Activated B cell treated with CpG ODN at 0.5 μM for 24 hours (primary cell): ENCODE data around the gene NT5C3B. TPM values are rescaled to one million over a fixed set of nuclear protein-coding genes. Genes with fewer than 3 reads are reported as not detected.

ENCODE experiments used
- ATAC-seq: fragments of 200-7000 bp; cut with Tn5 transposase; one replicate; pipeline ENCODE4 v1.10.0; 2021; ENCODE audit warnings: low read depth, mild to moderate bottlenecking, moderate library complexity
- CTCF ChIA-PET: fragments of 350-600 bp; sonication (Branson Sonifier 250); formaldehyde crosslinking; loops from one replicate; lab custom pipeline; 2021; ENCODE audit warnings: antibody characterized with exemption; lab: Charles Lee
- POLR2A ChIA-PET: fragments of 350-600 bp; sonication (Branson Sonifier 250); formaldehyde crosslinking; loops from one replicate; lab custom pipeline; 2021; ENCODE audit warnings: antibody characterized with exemption; lab: Charles Lee
- DNase-seq: peaks from one replicate; pipeline ENCODE4 v3.0.0; 2022
- H3K27ac Mint-ChIP-seq: one replicate; pipeline ENCODE4 v1.8.0; 2020; ENCODE audit warnings: mixed read lengths
- H3K27me3 Mint-ChIP-seq: one replicate; pipeline ENCODE4 v1.8.0; 2021; ENCODE audit warnings: mixed read lengths
- H3K36me3 Mint-ChIP-seq: one replicate; pipeline ENCODE4 v1.8.0; 2021; ENCODE audit warnings: low read depth, mixed read lengths
- H3K4me1 Mint-ChIP-seq: one replicate; pipeline ENCODE4 v1.8.0; 2021; ENCODE audit warnings: mixed read lengths
- H3K4me3 Mint-ChIP-seq: one replicate; pipeline ENCODE4 v1.8.0; 2020; ENCODE audit warnings: mild to moderate bottlenecking, mixed read lengths
- H3K9me3 Mint-ChIP-seq: one replicate; pipeline ENCODE4 v1.8.0; 2020; ENCODE audit warnings: mixed read lengths
- CTCF ChIP-seq: fragments of 200-600 bp; IDR thresholded peaks from one replicate; pipeline ENCODE4 v1.8.0; 2022; ENCODE audit warnings: antibody characterized with exemption, mild to moderate bottlenecking
- intact Hi-C: fragments of 100-400 bp; cut with micrococcal nuclease; formaldehyde crosslinking; loops from one replicate; pipeline ENCODE4 v1.15.1; 2024
- total RNA-seq: library from RNA; stranded (reverse); gene quantifications from 2 replicates; pipeline ENCODE4 v1.2.3, GENCODE V29; 2022

Gene NT5C3B
- total RNA-seq, 1 donor from 2014 or later: 38.7 TPM

- peak; percentile 68 for DNase-seq
- H3K4me1 Mint-ChIP-seq: peaks cover 17% of the 10 kb centered on the region
- CTCF ChIA-PET: interaction anchor here (0.9 to 6.0 kb wide), 6 partner anchors 10 to 65 kb away, joined by 3 to 54 read pairs (median 9); partner anchors contain the start of genes HAP1, JUP and P3H4
These were observed 34.4 kb downstream of the NT5C3B start for GRCh38 chr17:41801374-41802271.

GRCh38 chr17:41800601-41801373 lies 35.2 kb downstream of the NT5C3B start:
- DNase-seq (no peak), ATAC-seq (no peak)
- Mint-ChIP-seq H3K4me1 (peaks cover 17% of the 10 kb centered on the region), H3K9me3 (no peaks in the 10 kb centered on the region), H3K27me3 (no peaks in the 10 kb centered on the region), H3K4me3 (no peak overlapping the region), H3K27ac (no peak overlapping the region), H3K36me3 (no peaks in the 10 kb centered on the region)
- POLR2A ChIA-PET: interaction anchor here (0.6 to 1.2 kb wide), 6 partner anchors 12 to 87 kb away, joined by 3 to 5 read pairs (median 3); partner anchors contain the start of gene JUP
- TF ChIP-seq CTCF: no peak
- CTCF ChIA-PET: interaction anchor here (0.7 to 6.0 kb wide), 8 partner anchors 11 to 1906 kb away, joined by 3 to 54 read pairs (median 6); partner anchors contain the start of genes HAP1, JUP and P3H4
- intact Hi-C loops: loop anchor here (1.0 kb wide), 3 partner anchors 14 to 316 kb away; partner anchors contain the start of gene JUP

More at GRCh38 chr17:41801374-41802271, 34.4 kb downstream of the NT5C3B start:
- H3K27ac Mint-ChIP-seq: no peak overlapping the region
- peak; percentile 77 for TF ChIP-seq CTCF
- no peaks in the 10 kb centered on the region for H3K27me3 Mint-ChIP-seq
- intact Hi-C loops: loop anchor here (1.0 kb wide), 3 partner anchors 15 to 315 kb away; partner anchors contain the start of gene JUP
- peak; percentile 87 for ATAC-seq
- H3K4me3 Mint-ChIP-seq: no peak overlapping the region
- POLR2A ChIA-PET: interaction anchor here (1.0 to 1.3 kb wide), 4 partner anchors 10 to 64 kb away, joined by 3 to 5 read pairs (median 3); partner anchors contain the start of gene P3H4
- H3K9me3 Mint-ChIP-seq: no peaks in the 10 kb centered on the region
- no peaks in the 10 kb centered on the region for H3K36me3 Mint-ChIP-seq

- Mint-ChIP-seq H3K9me3 (no peaks in the 10 kb centered on the region), H3K4me1 (peaks cover 17% of the 10 kb centered on the region), H3K27me3 (no peaks in the 10 kb centered on the region), H3K4me3 (no peak overlapping the region), H3K27ac (no peak overlapping the region), H3K36me3 (no peaks in the 10 kb centered on the region)
- POLR2A ChIA-PET: no interaction called here
- ATAC-seq (no peak), DNase-seq (no peak)
- intact Hi-C loops: no loop called here
- no peak for TF ChIP-seq CTCF
- CTCF ChIA-PET: interaction anchor here (0.8 to 1.9 kb wide), 3 partner anchors 12 to 62 kb away, joined by 3 to 7 read pairs (median 4); partner anchors contain the start of gene P3H4
These were observed 36.7 kb downstream of the NT5C3B start for GRCh38 chr17:41799366-41799765.

GRCh38 chr17:41797377-41797776 lies 38.7 kb downstream of the NT5C3B start:
- DNase-seq (no peak), ATAC-seq (no peak)
- Mint-ChIP-seq H3K4me1 (peaks cover 10% of the 10 kb centered on the region), H3K27me3 (no peaks in the 10 kb centered on the region), H3K9me3 (no peaks in the 10 kb centered on the region), H3K36me3 (no peaks in the 10 kb centered on the region), H3K4me3 (no peak overlapping the region), H3K27ac (no peak overlapping the region)
- no peak for TF ChIP-seq CTCF
- ChIA-PET POLR2A (no interaction called here), CTCF (interaction anchor here (0.7 kb wide), 1 partner anchor 8 kb away, joined by 3 read pairs; no protein-coding TSS in a partner anchor)
- intact Hi-C loops: no loop called here
